ENCODE measurements around the gene OXSM.

The OXSM gene

GRCh38 chr3:25789596-25790556 is at the start of gene OXSM:
Gene OXSM (plus strand): TSS chr3:25790090. CDS start chr3:25791021, 931 bp downstream.
- H3K79me2 ChIP-seq (ENCODE audit: control insufficient read depth, insufficient read depth, low read length, unreplicated experiment): peaks cover 30% of the 10 kb centered on the region
- peak within 1 kb of the TSS; percentile 90 for H3K4me3 ChIP-seq (ENCODE audit: low read depth, low read length)

GRCh38 chr3:25744470-25744869 is 45.4 kb upstream of the OXSM start:
- no peak overlapping the region for H2AFZ ChIP-seq (ENCODE audit: low read length, unreplicated experiment)
- H3K27ac ChIP-seq (ENCODE audit: low read depth, low read length): no peak overlapping the region
- H3K27me3 ChIP-seq (ENCODE audit: insufficient read depth, low read length): no peaks in the 10 kb centered on the region
- no peaks in the 10 kb centered on the region for H3K4me1 ChIP-seq (ENCODE audit: control insufficient read depth, insufficient read depth, low read length, unreplicated experiment)
- H3K36me3 ChIP-seq (ENCODE audit: insufficient read depth, low read length): peaks cover 14% of the 10 kb centered on the region
- H3K4me3 ChIP-seq (ENCODE audit: low read depth, low read length): no peak overlapping the region
- no peaks in the 10 kb centered on the region for H3K79me2 ChIP-seq (ENCODE audit: control insufficient read depth, insufficient read depth, low read length, unreplicated experiment)

More at GRCh38 chr3:25789596-25790556, at the start of gene OXSM:
- Histone ChIP-seq H3K27me3 (ENCODE audit: insufficient read depth, low read length) (no peaks in the 10 kb centered on the region), H3K4me1 (ENCODE audit: control insufficient read depth, insufficient read depth, low read length, unreplicated experiment) (peaks cover 33% of the 10 kb centered on the region), H3K27ac (ENCODE audit: low read depth, low read length) (peak within 1 kb of the TSS; percentile 88), H3K36me3 (ENCODE audit: insufficient read depth, low read length) (peaks cover 8% of the 10 kb centered on the region; the same call in 1 of the 2 replicates), H2AFZ (ENCODE audit: low read length, unreplicated experiment) (peak within 1 kb of the TSS; percentile 68)

- H2AFZ ChIP-seq (ENCODE audit: low read length, unreplicated experiment): no peak overlapping the region
- H3K27me3 ChIP-seq (ENCODE audit: insufficient read depth, low read length): no peaks in the 10 kb centered on the region
- no peaks in the 10 kb centered on the region for H3K79me2 ChIP-seq (ENCODE audit: control insufficient read depth, insufficient read depth, low read length, unreplicated experiment)
- H3K36me3 ChIP-seq (ENCODE audit: insufficient read depth, low read length): peaks cover 27% of the 10 kb centered on the region
- no peak overlapping the region for H3K4me3 ChIP-seq (ENCODE audit: low read depth, low read length)
- no peak overlapping the region for H3K27ac ChIP-seq (ENCODE audit: low read depth, low read length)
- no peaks in the 10 kb centered on the region for H3K4me1 ChIP-seq (ENCODE audit: control insufficient read depth, insufficient read depth, low read length, unreplicated experiment)
These were observed 42.9 kb upstream of the OXSM start for GRCh38 chr3:25747033-25747432.

- Histone ChIP-seq H3K36me3 (ENCODE audit: insufficient read depth, low read length) (peaks cover 27% of the 10 kb centered on the region), H3K27me3 (ENCODE audit: insufficient read depth, low read length) (no peaks in the 10 kb centered on the region), H3K4me1 (ENCODE audit: control insufficient read depth, insufficient read depth, low read length, unreplicated experiment) (no peaks in the 10 kb centered on the region), H3K79me2 (ENCODE audit: control insufficient read depth, insufficient read depth, low read length, unreplicated experiment) (no peaks in the 10 kb centered on the region), H2AFZ (ENCODE audit: low read length, unreplicated experiment) (no peak overlapping the region), H3K27ac (ENCODE audit: low read depth, low read length) (no peak overlapping the region), H3K4me3 (ENCODE audit: low read depth, low read length) (no peak overlapping the region)
These were observed 41.7 kb upstream of the OXSM start for GRCh38 chr3:25748189-25748588.

- Histone ChIP-seq H3K4me3 (ENCODE audit: low read depth, low read length) (no peak overlapping the region), H3K27ac (ENCODE audit: low read depth, low read length) (no peak overlapping the region), H3K79me2 (ENCODE audit: control insufficient read depth, insufficient read depth, low read length, unreplicated experiment) (no peaks in the 10 kb centered on the region), H2AFZ (ENCODE audit: low read length, unreplicated experiment) (no peak overlapping the region), H3K27me3 (ENCODE audit: insufficient read depth, low read length) (no peaks in the 10 kb centered on the region), H3K4me1 (ENCODE audit: control insufficient read depth, insufficient read depth, low read length, unreplicated experiment) (peaks cover under 1% of the 10 kb centered on the region), H3K36me3 (ENCODE audit: insufficient read depth, low read length) (peaks cover 27% of the 10 kb centered on the region)
These were observed 40.8 kb upstream of the OXSM start for GRCh38 chr3:25749031-25749581.

- H3K36me3 ChIP-seq (ENCODE audit: insufficient read depth, low read length): peaks cover 20% of the 10 kb centered on the region
These were observed 38.8 kb upstream of the OXSM start for GRCh38 chr3:25751048-25751447.

GRCh38 chr3:25751725-25752124 is 38.2 kb upstream of the OXSM start:
- H3K79me2 ChIP-seq (ENCODE audit: control insufficient read depth, insufficient read depth, low read length, unreplicated experiment): no peaks in the 10 kb centered on the region
- H3K36me3 ChIP-seq (ENCODE audit: insufficient read depth, low read length): peaks cover 24% of the 10 kb centered on the region
- no peaks in the 10 kb centered on the region for H3K27me3 ChIP-seq (ENCODE audit: insufficient read depth, low read length)
- no peak overlapping the region for H3K27ac ChIP-seq (ENCODE audit: low read depth, low read length)
- no peak overlapping the region for H2AFZ ChIP-seq (ENCODE audit: low read length, unreplicated experiment)
- no peak overlapping the region for H3K4me3 ChIP-seq (ENCODE audit: low read depth, low read length)
- peaks cover 5% of the 10 kb centered on the region for H3K4me1 ChIP-seq (ENCODE audit: control insufficient read depth, insufficient read depth, low read length, unreplicated experiment)

More at GRCh38 chr3:25751048-25751447, 38.8 kb upstream of the OXSM start:
- Histone ChIP-seq H2AFZ (ENCODE audit: low read length, unreplicated experiment) (no peak overlapping the region), H3K27me3 (ENCODE audit: insufficient read depth, low read length) (no peaks in the 10 kb centered on the region), H3K4me3 (ENCODE audit: low read depth, low read length) (no peak overlapping the region), H3K27ac (ENCODE audit: low read depth, low read length) (no peak overlapping the region), H3K79me2 (ENCODE audit: control insufficient read depth, insufficient read depth, low read length, unreplicated experiment) (no peaks in the 10 kb centered on the region), H3K4me1 (ENCODE audit: control insufficient read depth, insufficient read depth, low read length, unreplicated experiment) (peaks cover 5% of the 10 kb centered on the region)

- Histone ChIP-seq H3K36me3 (ENCODE audit: insufficient read depth, low read length) (peaks cover 7% of the 10 kb centered on the region), H3K4me1 (ENCODE audit: control insufficient read depth, insufficient read depth, low read length, unreplicated experiment) (no peaks in the 10 kb centered on the region), H3K27ac (ENCODE audit: low read depth, low read length) (no peak overlapping the region), H3K4me3 (ENCODE audit: low read depth, low read length) (no peak overlapping the region), H3K79me2 (ENCODE audit: control insufficient read depth, insufficient read depth, low read length, unreplicated experiment) (peaks cover 3% of the 10 kb centered on the region), H2AFZ (ENCODE audit: low read length, unreplicated experiment) (no peak overlapping the region), H3K27me3 (ENCODE audit: insufficient read depth, low read length) (no peaks in the 10 kb centered on the region)
These were observed 21.0 kb upstream of the OXSM start for GRCh38 chr3:25768851-25769250.

GRCh38 chr3:25775936-25776335 is 14.0 kb upstream of the OXSM start:
- Histone ChIP-seq H3K27ac (ENCODE audit: low read depth, low read length) (no peak overlapping the region), H2AFZ (ENCODE audit: low read length, unreplicated experiment) (no peak overlapping the region), H3K36me3 (ENCODE audit: insufficient read depth, low read length) (peaks cover 46% of the 10 kb centered on the region), H3K79me2 (ENCODE audit: control insufficient read depth, insufficient read depth, low read length, unreplicated experiment) (peaks cover 6% of the 10 kb centered on the region), H3K4me3 (ENCODE audit: low read depth, low read length) (no peak overlapping the region), H3K4me1 (ENCODE audit: control insufficient read depth, insufficient read depth, low read length, unreplicated experiment) (no peaks in the 10 kb centered on the region), H3K27me3 (ENCODE audit: insufficient read depth, low read length) (no peaks in the 10 kb centered on the region)

GRCh38 chr3:25780618-25781017 is 9.3 kb upstream of the OXSM start:
- H3K27ac ChIP-seq (ENCODE audit: low read depth, low read length): no peak overlapping the region
- H3K27me3 ChIP-seq (ENCODE audit: insufficient read depth, low read length): no peaks in the 10 kb centered on the region
- peaks cover 26% of the 10 kb centered on the region for H3K36me3 ChIP-seq (ENCODE audit: insufficient read depth, low read length)
- no peak overlapping the region for H2AFZ ChIP-seq (ENCODE audit: low read length, unreplicated experiment)
- peaks cover 25% of the 10 kb centered on the region for H3K79me2 ChIP-seq (ENCODE audit: control insufficient read depth, insufficient read depth, low read length, unreplicated experiment)
- H3K4me3 ChIP-seq (ENCODE audit: low read depth, low read length): no peak overlapping the region
- H3K4me1 ChIP-seq (ENCODE audit: control insufficient read depth, insufficient read depth, low read length, unreplicated experiment): peaks cover 16% of the 10 kb centered on the region
